HepG2 (cell line): ENCODE results near the gene LRRC74B. TPM values are rescaled to one million over a fixed set of nuclear protein-coding genes. Genes with fewer than 3 reads are reported as not detected.

Experiments
- ATAC-seq: fragments of 200-7000 bp; cut with Tn5 transposase; 3 replicates; pipeline ENCODE4 v1.9.1; 2020; ENCODE audit warnings: mild to moderate bottlenecking, moderate library complexity
- BruUV-seq: library from RNA; stranded (reverse); fragments of 400-500 nt; replicated peaks from 2 replicates; lab custom pipeline; 2021; lab: Mats Ljungman, UMichigan
- CTCF ChIA-PET: fragments of 300-600 bp; formaldehyde crosslinking; extraction: SDS; loops from one replicate; lab custom pipeline; 2021; ENCODE audit warnings: low total read pairs, inconsistent platforms, low intra/inter-chr PET ratio; lab: Yijun Ruan, JAX
- POLR2A ChIA-PET: fragments of 350-600 bp; sonication (Branson Sonifier 250); formaldehyde crosslinking; loops from one replicate; lab custom pipeline; 2020; ENCODE audit warnings: antibody characterized with exemption, inconsistent platforms; lab: Yijun Ruan, JAX
- DNase-seq: peaks from one replicate; pipeline ENCODE4 v3.0.0-alpha.2; 2015; ENCODE audit warnings: low spot score
- FAIRE-seq: peaks from 3 replicates; lab custom pipeline; 2011; peaks lifted over from hg19 to GRCh38; lab: Jason Lieb, UNC
- H2AFZ ChIP-seq: one replicate; pipeline ENCODE4 v1.6.1; 2011; ENCODE audit warnings: low read length, inconsistent platforms
- H3K27ac ChIP-seq: fragments of 300-600 bp; 3 replicates; pipeline ENCODE4 v1.8.0; 2011; ENCODE audit warnings: mixed run types, mild to moderate bottlenecking, mixed read lengths, low read length, inconsistent platforms; ENCODE audit not compliant: insufficient read depth; ENCODE audit errors: extremely low read length
- H3K27me3 ChIP-seq, 2 experiments: fragments of 200-600 bp in 1 of 2; 2 replicates in 1 of 2; 3 replicates in 1 of 2; pipeline versions ENCODE4 v1.6.0 to v1.8.0; 2011; ENCODE audit warnings: low read length in 2 of 2, mild to moderate bottlenecking in 2 of 2, moderate library complexity in 2 of 2, inconsistent platforms in 1 of 2; ENCODE audit not compliant: insufficient read depth in 2 of 2, control insufficient read depth in 1 of 2
- H3K36me3 ChIP-seq, 2 experiments: fragments of 200-600 bp in 1 of 2; replicated peaks in 1 of 2; 2 replicates in 1 of 2; 3 replicates in 1 of 2; pipeline versions ENCODE4 v1.5.1 to v1.8.0; 2011; ENCODE audit warnings: low read length in 2 of 2, inconsistent platforms in 1 of 2; ENCODE audit not compliant: insufficient read depth in 2 of 2, control insufficient read depth in 1 of 2
- H3K4me1 ChIP-seq: 2 replicates; pipeline ENCODE4 v1.5.1; 2012; ENCODE audit warnings: low read length, inconsistent platforms; ENCODE audit not compliant: insufficient read depth
- H3K4me2 ChIP-seq: 2 replicates; pipeline ENCODE4 v1.6.0; 2011; ENCODE audit warnings: low read depth, low read length, inconsistent platforms
- H3K4me3 ChIP-seq, 3 experiments: fragments of 200-600 bp in 1 of 3; sonication (generic), shearing (Covaris generic) in 1 of 3; replicated peaks in 1 of 3; 2 replicates each; pipeline ENCODE4 v1.5.1; 2011 to 2016; ENCODE audit warnings: low read length in 3 of 3, inconsistent platforms in 2 of 3, low read depth in 2 of 3, mild to moderate bottlenecking in 2 of 3, control low read depth in 1 of 3, mixed read lengths in 1 of 3; ENCODE audit not compliant: insufficient read depth in 1 of 3
- H3K79me2 ChIP-seq: one replicate; pipeline ENCODE4 v1.6.1; 2011; ENCODE audit warnings: low read length, inconsistent platforms; ENCODE audit not compliant: insufficient read depth
- H3K9ac ChIP-seq: 2 replicates; pipeline ENCODE4 v1.6.0; 2011; ENCODE audit warnings: mild to moderate bottlenecking, low read depth, low read length, inconsistent platforms; ENCODE audit not compliant: insufficient read depth
- H3K9me3 ChIP-seq: 2 replicates; pipeline ENCODE4 v1.5.1; 2012; ENCODE audit warnings: mild to moderate bottlenecking, low read length
- H4K20me1 ChIP-seq: 2 replicates; pipeline ENCODE4 v1.6.0; 2011; ENCODE audit warnings: inconsistent platforms, mild to moderate bottlenecking, low read length, moderate library complexity; ENCODE audit not compliant: insufficient read depth
- AFF4 ChIP-seq: sonication (generic); formaldehyde crosslinking; IDR thresholded peaks from 2 replicates; pipeline ENCODE4 v1.4.0; 2020; ENCODE audit warnings: missing genetic modification reagents
- ATF7 ChIP-seq, 2 experiments: fragments of 450-650 bp in 1 of 2; sonication (generic) in 1 of 2; formaldehyde crosslinking in 1 of 2; IDR thresholded peaks; 2 replicates each; pipeline versions ENCODE4 v1.4.0 to v1.6.1; 2016 to 2020; ENCODE audit warnings: antibody characterized with exemption in 1 of 2, mild to moderate bottlenecking in 1 of 2, missing genetic modification reagents in 1 of 2
- CBX2 ChIP-seq, 2 experiments: fragments of 200-600 bp in 1 of 2; sonication (generic); formaldehyde crosslinking in 1 of 2; IDR thresholded peaks; 2 replicates each; pipeline versions ENCODE4 v1.7.0 to v1.8.1; 2018 to 2022; ENCODE audit warnings: low read depth in 2 of 2, low read length in 1 of 2, mild to moderate bottlenecking in 1 of 2, missing genetic modification reagents in 1 of 2
- CHCHD3 ChIP-seq: sonication (generic); formaldehyde crosslinking; IDR thresholded peaks from 2 replicates; pipeline ENCODE4 v1.8.0; 2022; ENCODE audit warnings: mild to moderate bottlenecking, missing genetic modification reagents, moderate library complexity
- HNRNPUL1 ChIP-seq: fragments of 200-400 bp; formaldehyde crosslinking; IDR thresholded peaks from 2 replicates; pipeline ENCODE4 v1.6.1; 2017; ENCODE audit warnings: low read depth, mild to moderate bottlenecking, low read length, moderate library complexity
- MEIS2 ChIP-seq: sonication (generic); formaldehyde crosslinking; IDR thresholded peaks from 2 replicates; pipeline ENCODE4 v1.9.0; 2021; ENCODE audit warnings: mild to moderate bottlenecking, missing genetic modification reagents
- MTF1 ChIP-seq: sonication (generic); formaldehyde crosslinking; IDR thresholded peaks from 2 replicates; pipeline ENCODE4 v1.5.0; 2020; ENCODE audit warnings: missing genetic modification reagents
- RBFOX2 ChIP-seq: fragments of 200-400 bp; formaldehyde crosslinking; IDR thresholded peaks from 2 replicates; pipeline ENCODE4 v1.6.1; 2017; ENCODE audit warnings: low read depth, mild to moderate bottlenecking, low read length
- SMYD3 ChIP-seq: sonication (generic); formaldehyde crosslinking; IDR thresholded peaks from 2 replicates; pipeline ENCODE4 v1.8.1; 2023; ENCODE audit warnings: mild to moderate bottlenecking, missing genetic modification reagents
- ZIK1 ChIP-seq: sonication (generic); formaldehyde crosslinking; IDR thresholded peaks from 2 replicates; pipeline ENCODE4 v1.5.0; 2020; ENCODE audit warnings: mild to moderate bottlenecking, low read depth, missing genetic modification reagents, borderline replicate concordance
- ZNF282 ChIP-seq: fragments of 450-650 bp; IDR thresholded peaks from 2 replicates; pipeline ENCODE4 v1.6.1; 2018; ENCODE audit not compliant: partially characterized antibody
- ZNF33B ChIP-seq: sonication (generic); formaldehyde crosslinking; IDR thresholded peaks from 2 replicates; pipeline ENCODE4 v1.5.1; 2020; ENCODE audit warnings: mild to moderate bottlenecking, missing genetic modification reagents
- ZNF501 ChIP-seq: sonication (generic); formaldehyde crosslinking; IDR thresholded peaks from 2 replicates; pipeline ENCODE4 v1.5.1; 2020; ENCODE audit warnings: mild to moderate bottlenecking, moderate library complexity, missing genetic modification reagents
- ZNF512B ChIP-seq: sonication (generic); formaldehyde crosslinking; IDR thresholded peaks from 2 replicates; pipeline ENCODE4 v1.5.1; 2020; ENCODE audit warnings: missing genetic modification reagents, mild to moderate bottlenecking, borderline replicate concordance
- ZNF576 ChIP-seq: sonication (generic); formaldehyde crosslinking; IDR thresholded peaks from 2 replicates; pipeline ENCODE4 v1.4.0; 2020; ENCODE audit warnings: mild to moderate bottlenecking, missing genetic modification reagents
- ZNF790 ChIP-seq: sonication (generic); formaldehyde crosslinking; IDR thresholded peaks from 2 replicates; pipeline ENCODE4 v1.8.0; 2022; ENCODE audit warnings: missing genetic modification reagents, mild to moderate bottlenecking, borderline replicate concordance
- ZZZ3 ChIP-seq: sonication (generic); formaldehyde crosslinking; IDR thresholded peaks from 2 replicates; pipeline ENCODE4 v1.4.0; 2020; ENCODE audit warnings: missing genetic modification reagents, mild to moderate bottlenecking, borderline replicate concordance
- WGBS: methylation state at CpG from one replicate; pipeline ENCODE4 v1.1.6; 2017; ENCODE audit warnings: low lambda C conversion rate; 5-methylcytosine and 5-hydroxymethylcytosine counted together
- in situ Hi-C: cut with HindIII; loops from 2 replicates; pipeline ENCODE4 v1.10.0; 2017; ENCODE audit warnings: low pct_unique_long_range_greater_than_20kb; ENCODE audit not compliant: extremely low pct_ligation_motif_present
- intact Hi-C: fragments of 100-400 bp; cut with micrococcal nuclease; formaldehyde crosslinking; loops from one replicate; pipeline ENCODE4 v1.10.0; 2022; ENCODE audit not compliant: unreplicated experiment
- polyA plus RNA-seq, 8 experiments: library from polyadenylated mRNA; depleted of rRNA in 3 of 8; stranded (reverse) in 7 of 8; unstranded in 1 of 8; fragments of >200 nt; fragmentation: Illumina TruSeq in 4 of 8; extraction: Trizol in 4 of 8; gene quantifications; 2 replicates each; pipeline versions ENCODE4 v1.2.1 to v1.2.3, GENCODE V29; 2011 to 2016; ENCODE audit warnings: low read depth in 4 of 8, missing spikeins in 1 of 8, mixed read lengths in 1 of 8; ENCODE audit not compliant: insufficient read depth in 1 of 8
- total RNA-seq, 5 experiments: library from RNA; depleted of rRNA; stranded (reverse); fragments of >200 nt; fragmentation: Illumina TruSeq; extraction: Trizol; gene quantifications; 2 replicates each; pipeline ENCODE4 v1.2.3, GENCODE V29; 2016; ENCODE audit warnings: low read depth in 1 of 5

The LRRC74B gene
- total and polyA plus RNA-seq, 2 of the 13 experiments (the other 11 are each of a cell fraction or from before 2014, with no cell fraction given), result not detected

- Histone ChIP-seq H3K4me2 (no peak overlapping the region), H3K27me3 (peaks cover 1 to 13% of the 10 kb centered on the region in 2 experiments; a peak in 3 of 5 replicates), H4K20me1 (no peaks in the 10 kb centered on the region), H3K27ac (no peak overlapping the region), H3K4me1 (no peaks in the 10 kb centered on the region), H3K9me3 (no peaks in the 10 kb centered on the region), H2AFZ (no peak overlapping the region), H3K79me2 (no peaks in the 10 kb centered on the region), H3K4me3 (no peak overlapping the region; a peak in 1 of 6 replicates), H3K9ac (no peak overlapping the region), H3K36me3 (no peaks in the 10 kb centered on the region)
- ATAC-seq, result peak; percentile 99
- BruUV-seq, result no TSS peak
- in situ Hi-C loops (no loop called here), intact Hi-C loops (no loop called here)
- ChIA-PET CTCF (no interaction called here), POLR2A (no interaction called here)
- DNase-seq, result peak; percentile 73
- FAIRE-seq, result peak; percentile 55
- 1% methylated on average over 10 of the region's 17 CpGs for WGBS
- TF ChIP-seq MEIS2 (CRISPR knock-in tag), result no peak
- TF ChIP-seq CHCHD3 (CRISPR knock-in tag), result no peak
- TF ChIP-seq ZNF282, result no peak
- TF ChIP-seq CBX2 (IDR thresholded peaks at IDR 0.05; ENCODE audit: low read depth, low read length), result no peak
- TF ChIP-seq CBX2 (CRISPR knock-in tag; IDR thresholded peaks at IDR 0.05; ENCODE audit: low read depth), result no peak
- no peak for TF ChIP-seq ZZZ3 (CRISPR knock-in tag)
- TF ChIP-seq ZNF512B (CRISPR knock-in tag), result 0 out of 2 replicates have a peak, but pooled peaks have one; percentile 77
- no peak for TF ChIP-seq RBFOX2
- TF ChIP-seq MTF1, result no peak
- no peak for TF ChIP-seq AFF4
- TF ChIP-seq ZNF501 (CRISPR knock-in tag), result no peak
- TF ChIP-seq SMYD3, result no peak
- TF ChIP-seq ZNF33B (CRISPR knock-in tag), result no peak
- TF ChIP-seq ZIK1 (CRISPR knock-in tag), result no peak
- TF ChIP-seq ZNF790 (CRISPR knock-in tag), result no peak
- peak; percentile 60 for TF ChIP-seq ATF7 (IDR thresholded peaks at IDR 0.05)
- peak; percentile 74; the same call in 1 of the 2 replicates for TF ChIP-seq ATF7 (CRISPR knock-in tag; IDR thresholded peaks at IDR 0.05)
- TF ChIP-seq ZNF576 (CRISPR knock-in tag), result no peak
- TF ChIP-seq HNRNPUL1, result no peak
Measured at GRCh38 chr22:21102659-21103267, 57.0 kb downstream of the LRRC74B start.
